HG02885 (cell line): ENCODE results near the gene TRIP11.
"Not testable (repeated sequence)": the region's sequence is repeated elsewhere in the genome, so short reads cannot be mapped to it uniquely, and the experiment has no call there.

ENCODE experiments used
- ATAC-seq: cut with Tn5 transposase; IDR thresholded peaks from one replicate; pipeline ENCODE4 v1.9.1; 2021; ENCODE audit warnings: mild to moderate bottlenecking; ENCODE audit not compliant: unreplicated experiment, poor library complexity

Gene TRIP11

DNA sequence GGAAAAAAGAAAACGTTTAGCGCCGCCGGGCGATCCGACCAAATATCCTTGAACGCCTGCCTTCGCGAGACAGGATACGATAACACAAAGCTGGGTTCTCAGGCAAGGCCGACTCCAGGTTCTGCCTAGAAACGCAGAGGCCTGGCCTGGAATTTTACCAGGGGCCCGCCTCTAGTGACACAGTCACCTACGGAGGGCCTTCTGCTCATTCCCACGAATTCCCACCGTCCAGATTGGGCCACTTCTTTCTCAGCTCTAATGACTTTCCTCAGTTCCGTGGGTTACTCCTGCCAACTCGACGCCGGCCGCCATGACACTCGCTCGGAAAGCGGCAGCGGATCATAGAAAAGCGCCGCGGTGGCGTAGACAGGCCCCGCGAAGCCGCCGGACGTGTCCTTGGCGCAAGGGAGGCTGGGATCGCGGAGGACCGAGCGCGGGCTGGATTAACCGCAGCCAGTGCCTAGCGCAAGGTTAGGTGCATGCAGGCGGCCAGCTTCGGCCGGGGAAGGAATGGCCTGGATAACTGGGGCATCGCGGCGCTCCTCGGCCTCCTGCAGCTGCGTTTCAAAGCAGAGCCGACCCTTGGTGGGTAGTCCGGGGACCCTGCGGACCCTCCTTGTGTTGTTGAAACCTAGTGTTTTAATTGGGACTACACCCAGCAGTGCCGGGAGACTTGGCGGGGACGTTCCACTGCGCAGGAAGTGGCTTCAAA lies at the start of gene TRIP11:
Gene TRIP11, minus strand, starts transcription at position 341 of the 712 bp plus-strand sequence. CDS start 374 bp downstream, outside the sequence.
- peak; percentile 98 for ATAC-seq

DNA sequence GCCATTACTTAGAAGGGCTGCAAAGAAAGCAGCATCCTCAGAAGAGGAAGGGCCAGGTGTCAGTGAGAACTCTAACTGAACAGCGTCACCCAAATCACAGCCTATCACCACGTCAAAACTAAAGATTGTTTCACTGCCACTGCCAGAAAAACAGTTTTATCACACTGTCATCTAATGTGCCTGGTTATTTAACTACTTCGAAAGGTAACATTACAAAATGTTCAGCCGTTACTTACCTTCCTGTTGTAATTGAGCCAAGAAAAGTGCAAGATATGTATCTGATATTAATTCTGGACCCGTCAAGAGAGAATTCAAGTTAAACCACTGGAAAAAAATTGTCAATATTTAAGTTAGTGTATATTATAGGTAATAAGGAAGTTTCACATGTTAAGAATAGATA lies 48.6 kb upstream of the TRIP11 start:
- no peak for ATAC-seq

DNA sequence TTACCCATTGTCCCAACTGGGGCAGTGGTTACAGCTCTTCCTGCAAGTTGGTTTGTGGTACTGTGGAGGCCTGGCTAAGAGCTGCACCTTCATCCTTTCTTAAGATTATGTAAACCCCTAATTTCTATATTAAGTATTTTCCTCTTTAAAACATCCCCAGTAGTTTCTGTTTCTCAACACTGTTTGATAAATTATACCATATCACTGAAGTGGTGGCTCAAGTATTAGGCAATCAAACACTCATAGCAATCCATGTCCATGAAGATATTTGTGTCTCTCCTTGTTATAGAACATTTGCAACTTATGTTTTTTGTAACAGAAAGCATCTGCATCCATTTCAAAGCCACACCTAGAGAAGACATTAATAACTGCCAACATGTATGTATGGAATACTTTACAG lies 34.7 kb upstream of the TRIP11 start:
- ATAC-seq: no peak

DNA sequence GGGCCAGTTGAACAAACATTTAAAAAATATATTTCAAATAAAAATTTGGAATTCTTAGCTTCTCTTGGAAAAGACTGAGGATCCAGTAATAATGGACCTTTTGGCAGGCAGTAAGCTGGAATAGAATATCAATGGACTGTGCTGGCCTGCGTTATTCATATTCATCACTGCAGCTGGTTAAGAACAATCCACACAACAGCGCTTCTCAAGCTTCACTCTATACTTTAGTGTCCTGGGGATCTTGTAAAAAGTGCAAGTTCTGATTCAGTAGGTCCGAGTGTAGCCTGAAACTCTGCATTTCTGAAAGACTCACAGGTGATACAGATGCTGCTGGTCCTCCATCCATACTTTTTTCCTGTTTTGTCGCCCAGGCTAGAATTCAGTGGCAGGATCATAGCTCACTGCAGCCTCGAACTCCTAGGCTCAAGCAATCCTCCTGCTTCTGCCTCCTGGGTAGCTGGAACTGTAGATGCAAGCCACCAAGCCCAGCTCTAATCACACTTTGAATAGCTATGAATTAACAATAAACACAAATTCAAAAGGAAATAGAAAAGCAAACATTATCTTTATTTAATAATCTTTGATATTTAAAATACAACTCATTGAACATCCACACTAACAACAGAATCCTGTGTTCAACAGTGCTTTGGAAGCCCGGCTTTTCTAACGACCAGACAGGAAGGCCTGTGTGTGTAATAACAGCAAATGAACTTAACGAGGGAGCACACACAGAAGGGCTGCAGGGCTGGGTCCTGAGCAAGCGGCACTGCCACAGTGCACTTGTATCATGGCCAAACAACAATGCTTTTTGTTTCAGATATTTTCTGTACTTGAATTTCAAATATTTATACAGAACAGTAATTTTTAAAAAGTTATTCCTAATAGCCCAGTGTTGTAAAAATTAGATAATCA lies 18.4 kb upstream of the TRIP11 start:
- no peak for ATAC-seq

DNA sequence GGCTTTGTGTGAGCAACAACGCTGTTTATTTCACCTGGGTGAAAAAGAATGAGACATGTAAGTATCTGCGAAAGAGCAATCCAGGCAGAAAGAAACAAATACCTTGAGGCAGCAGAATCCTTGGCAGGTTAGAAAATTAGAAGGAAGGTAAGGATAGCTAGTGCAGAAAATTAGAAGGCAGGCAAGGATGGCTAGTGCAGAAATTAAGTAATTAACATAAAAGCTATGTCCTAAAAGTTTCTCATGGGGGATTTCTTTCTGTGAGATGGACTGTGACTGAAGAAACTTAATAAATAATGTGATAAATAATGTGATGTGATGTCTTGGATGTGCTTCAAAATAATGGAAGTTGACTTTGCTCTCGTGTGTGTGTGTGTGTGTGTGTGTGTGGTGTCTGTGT lies 9.9 kb upstream of the TRIP11 start:
- no peak for ATAC-seq

DNA sequence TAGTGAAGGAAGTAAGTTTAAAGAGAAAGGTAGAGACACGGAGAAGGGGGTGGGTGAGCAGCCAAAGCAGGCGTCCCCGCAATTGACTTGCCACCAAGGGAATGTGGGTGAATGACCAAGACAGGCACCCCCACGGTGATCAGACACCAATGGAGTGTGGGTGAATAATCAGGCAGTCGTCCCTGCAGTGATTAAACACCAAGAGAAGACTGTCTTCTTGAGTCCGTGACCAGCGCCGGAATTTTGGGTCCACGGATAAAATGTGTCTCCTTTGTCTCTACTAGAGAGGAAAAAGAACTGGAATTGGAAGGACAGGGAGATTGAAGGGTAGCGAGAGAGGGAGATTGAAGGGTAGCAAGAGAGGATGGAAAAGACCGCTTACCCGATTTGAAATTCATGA lies 9.4 kb upstream of the TRIP11 start:
- not testable (repeated sequence) for ATAC-seq

DNA sequence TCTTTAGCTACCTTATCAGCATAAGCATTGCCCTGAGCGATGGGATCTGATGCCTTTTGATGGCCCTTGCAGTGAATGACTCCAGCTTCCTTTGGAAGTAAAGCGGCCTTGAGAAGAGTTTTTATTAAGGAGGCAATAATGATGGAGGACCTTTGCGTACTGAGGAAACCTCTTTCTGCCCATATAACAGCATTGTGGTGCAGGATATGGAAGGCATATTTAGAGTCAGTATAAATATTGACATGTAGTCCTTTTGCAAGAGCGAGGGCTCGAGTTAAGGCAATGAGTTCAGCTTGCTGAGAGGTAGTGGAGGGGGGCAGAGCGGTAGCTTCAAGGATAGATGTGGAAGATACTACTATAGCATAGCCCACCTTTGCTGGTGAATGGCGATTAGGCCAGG lies 6.0 kb upstream of the TRIP11 start:
- ATAC-seq: not testable (repeated sequence)

DNA sequence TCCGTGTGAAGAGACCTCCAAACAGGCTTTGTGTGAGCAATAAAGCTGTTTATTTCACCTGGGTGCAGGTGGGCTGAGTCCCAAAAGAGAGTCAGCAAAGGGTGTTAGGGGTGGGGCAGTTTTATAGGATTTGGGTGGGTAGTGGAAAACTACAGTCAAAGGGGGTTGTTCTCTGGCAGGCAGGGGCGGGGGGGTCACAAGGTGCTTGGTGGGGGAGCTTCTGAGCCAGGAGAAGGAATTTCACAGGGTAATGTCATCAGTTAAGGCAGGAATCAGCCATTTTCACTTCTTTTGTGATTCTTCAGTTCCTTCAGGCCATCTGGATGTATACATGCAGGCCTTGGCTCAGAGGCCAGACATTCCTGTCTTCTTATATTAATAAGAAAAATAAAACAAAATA lies 1.9 kb upstream of the TRIP11 start:
- ATAC-seq: not testable (repeated sequence)

DNA sequence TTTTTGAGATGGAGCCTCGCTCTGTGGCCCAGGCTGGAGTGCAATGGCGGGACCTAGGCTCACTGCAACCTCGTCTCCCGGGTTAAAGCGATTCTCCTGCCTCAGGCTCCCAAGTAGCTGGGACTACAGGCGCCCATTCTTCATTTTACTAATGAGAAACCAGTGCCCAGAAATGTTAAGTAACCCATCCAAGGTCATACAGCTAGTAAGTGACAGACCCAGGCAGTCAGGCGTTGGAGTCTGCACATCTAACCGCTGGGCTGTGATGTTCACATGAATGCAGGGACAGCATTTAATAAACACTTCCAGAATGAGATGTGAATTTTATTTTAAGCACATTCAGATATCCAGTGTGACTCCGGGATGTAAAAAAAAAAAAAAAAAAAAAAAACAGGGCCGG lies 1.3 kb upstream of the TRIP11 start:
- no peak for ATAC-seq

DNA sequence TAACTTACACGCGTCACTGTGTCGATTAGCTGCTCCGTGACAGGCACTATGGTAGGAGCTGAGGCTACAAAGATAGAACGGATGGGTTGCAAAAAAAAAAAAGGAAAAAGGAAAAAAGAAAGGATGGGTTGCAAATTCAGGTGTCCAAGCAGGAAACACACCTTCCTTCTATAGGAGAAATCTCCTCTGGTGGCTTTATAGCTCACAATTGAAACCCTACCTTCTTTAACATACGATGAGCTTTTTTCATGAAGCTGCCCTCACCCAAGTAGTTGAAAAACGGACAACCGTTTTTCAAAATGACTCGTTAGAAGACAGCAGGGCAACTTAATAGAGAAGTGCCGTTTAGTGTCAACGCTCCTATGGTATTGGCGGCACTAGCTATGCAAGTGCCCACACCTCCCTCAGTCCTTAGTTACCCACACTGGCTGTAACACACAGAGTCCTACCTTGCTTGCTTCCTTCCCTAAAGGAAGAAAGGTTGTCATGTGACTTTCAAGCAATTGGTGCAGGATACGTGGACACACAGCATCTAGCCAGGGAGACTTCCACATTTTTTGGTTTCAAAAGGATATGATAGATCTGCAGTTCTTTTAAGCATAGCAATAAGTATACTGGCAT lies 682 bp upstream of the TRIP11 start:
- ATAC-seq: peak; percentile 25

DNA sequence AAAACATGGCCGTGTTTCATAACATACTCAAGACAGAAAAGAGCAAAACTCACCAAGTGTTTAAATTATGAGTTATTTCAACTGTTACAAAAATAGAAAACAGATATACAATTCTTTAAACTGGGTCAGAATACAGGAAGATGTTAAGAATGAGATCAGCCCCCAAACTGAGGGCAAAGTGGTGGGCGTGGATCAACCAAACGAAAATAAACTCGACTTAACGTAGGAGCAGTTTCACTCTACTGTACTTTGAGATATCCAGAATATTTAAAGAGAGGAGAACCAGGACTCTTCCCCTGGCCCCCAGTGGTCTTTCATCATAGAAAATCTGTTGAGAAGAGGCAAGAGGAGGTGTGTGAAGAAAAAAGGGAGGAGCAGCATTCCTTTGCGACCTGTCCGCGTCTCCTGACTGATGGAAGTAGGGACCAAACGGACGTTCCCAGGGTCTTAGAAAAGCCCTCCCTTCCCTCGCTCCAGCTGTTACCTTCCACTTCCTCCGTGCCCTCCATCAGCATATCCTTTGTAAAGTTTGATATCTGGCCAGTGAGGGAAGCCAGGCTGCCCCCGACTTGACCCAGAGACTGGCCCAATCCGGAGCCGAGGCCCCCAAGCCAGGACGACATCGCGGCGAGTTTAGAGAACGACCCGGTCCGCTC lies 668 bp downstream of the TRIP11 start:
- peak; percentile 1 for ATAC-seq

DNA sequence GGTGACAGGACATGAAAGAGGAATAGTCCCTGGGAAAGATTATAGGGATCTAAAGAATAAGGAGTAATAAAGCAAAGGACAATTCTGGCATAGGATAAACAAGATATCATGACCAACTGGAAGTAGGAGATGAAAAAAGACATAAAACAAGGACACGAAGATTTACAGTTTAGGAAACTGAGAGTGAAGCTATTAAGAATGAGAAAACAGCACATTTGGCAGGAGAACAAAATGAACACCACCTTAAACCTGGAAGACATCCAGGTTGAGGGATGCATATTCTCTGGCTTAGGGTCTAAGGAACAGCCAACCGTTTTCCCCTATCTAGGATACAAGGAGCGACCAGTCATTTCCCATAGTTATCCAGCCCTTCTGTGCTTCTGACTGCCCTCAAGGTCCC lies 1.9 kb downstream of the TRIP11 start:
- ATAC-seq: no peak

DNA sequence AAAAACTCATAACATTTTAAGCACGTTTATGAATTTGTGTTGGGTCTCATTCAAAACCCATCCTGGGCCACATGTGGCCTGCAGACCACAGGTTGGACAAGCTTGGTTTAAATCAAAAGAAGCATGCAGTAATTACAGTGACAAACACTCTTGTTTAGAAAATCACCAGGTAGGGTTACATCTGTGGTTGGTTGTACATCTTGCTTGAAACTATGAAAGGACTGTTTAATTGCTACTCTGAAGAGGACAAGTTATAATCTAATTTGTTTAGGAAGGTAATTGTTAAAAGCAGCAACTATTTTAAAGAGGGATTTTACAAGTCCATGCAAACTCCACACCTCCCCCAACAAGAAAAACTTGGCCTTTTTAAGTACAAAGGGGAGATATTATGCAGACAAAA lies 4.0 kb downstream of the TRIP11 start:
- no peak for ATAC-seq

DNA sequence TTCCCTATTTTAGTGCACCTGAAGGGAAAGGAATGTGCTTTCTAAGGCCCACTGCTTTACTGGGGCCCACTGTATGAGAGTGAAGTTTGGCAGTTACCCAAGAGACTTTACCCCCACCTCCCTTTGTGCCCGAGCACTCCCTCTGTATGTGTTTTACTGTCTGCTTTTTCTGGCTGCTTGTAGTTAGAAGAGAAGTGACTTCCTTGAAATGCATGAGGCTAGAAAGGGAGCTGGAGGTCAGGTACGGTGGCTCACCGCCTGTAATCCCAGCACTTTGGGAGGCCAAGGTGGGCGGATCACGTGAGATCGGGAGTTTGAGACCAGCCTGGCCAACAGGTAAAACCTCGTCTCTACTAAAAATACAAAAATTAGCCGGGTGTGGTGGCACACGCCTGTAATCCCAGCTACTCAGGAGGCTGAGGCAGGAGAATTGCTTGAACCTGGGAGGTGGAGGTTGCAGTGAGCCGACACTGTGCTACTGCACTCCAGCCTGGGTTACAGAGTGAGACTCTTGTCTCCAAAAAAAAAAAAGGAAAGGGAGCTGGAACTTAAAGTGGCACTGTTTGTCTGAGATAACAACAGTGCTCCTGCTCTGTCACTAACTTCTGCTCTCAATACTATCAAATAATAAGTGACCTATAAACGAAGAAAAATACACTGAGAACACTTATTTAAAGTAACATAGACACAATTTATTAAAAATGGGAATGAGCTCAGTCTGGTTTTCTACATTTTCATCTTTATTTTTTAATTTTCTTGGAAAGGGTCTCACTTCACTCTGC lies 5.8 kb downstream of the TRIP11 start:
- no peak for ATAC-seq

DNA sequence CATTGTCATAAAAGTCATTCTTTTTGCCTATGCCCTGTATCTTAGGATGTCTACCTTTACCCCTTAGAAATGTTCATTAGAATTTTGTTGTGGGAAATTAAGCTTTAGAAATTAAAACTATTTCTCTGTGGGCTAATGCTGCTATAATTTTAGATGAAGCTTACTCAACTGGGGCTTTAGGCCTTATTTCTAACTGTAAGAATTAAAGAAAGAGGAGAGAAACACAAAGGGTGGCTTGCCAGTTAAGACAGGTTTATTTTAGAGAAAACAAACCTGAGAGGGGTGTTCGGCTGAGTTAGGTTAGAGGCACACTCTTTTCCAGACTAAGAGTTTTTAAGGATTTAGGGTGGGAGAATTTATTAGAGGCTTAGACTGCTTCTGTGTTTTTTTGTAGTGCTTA lies 6.4 kb downstream of the TRIP11 start:
- ATAC-seq: no peak

DNA sequence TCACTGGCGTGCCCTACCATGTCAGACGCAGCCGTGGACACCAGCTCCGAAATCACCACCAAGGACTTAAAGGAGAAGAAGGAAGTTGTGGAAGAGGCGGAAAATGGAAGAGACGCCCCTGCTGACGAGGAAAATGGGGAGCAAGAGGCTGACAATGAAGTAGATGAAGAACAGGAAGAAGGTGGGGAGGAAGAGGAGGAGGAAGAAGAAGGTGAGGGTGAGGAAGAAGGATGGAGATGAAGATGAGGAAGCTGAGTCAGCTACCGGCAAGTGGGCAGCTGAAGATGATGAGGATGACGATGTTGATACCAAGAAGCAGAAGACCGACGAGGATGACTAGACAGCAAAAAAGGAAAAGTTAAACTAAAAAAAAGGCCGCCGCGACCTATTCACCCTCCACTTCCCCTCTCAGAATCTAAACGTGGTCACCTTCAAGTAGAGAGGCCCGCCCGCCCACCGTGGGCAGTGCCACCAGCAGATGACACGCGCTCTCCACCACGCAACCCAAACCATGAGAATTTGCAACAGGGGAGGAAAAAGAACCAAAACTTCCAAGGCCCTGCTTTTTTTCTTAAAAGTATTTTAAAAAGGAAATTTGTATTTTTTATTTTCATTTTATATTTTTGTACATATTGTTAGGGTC lies 13.2 kb downstream of the TRIP11 start:
- ATAC-seq: no peak

DNA sequence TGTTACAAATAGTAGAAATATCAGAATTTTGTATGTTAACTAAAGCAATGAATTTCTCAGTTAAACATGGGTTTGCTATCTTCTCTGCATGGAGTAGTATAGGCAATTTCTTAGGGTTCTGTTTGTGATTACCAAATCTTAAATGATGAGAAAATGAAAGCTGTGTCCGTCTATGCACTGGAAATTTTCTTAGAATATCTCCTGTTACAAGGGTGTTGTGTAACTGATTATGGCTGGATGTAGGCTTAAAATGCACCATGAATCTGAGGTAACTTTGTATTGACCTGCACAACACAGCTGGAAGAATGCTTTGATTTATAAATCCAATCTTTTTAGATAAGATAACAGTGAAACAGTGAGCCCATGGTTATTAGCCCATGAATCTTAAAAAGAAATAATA lies 17.8 kb downstream of the TRIP11 start:
- no peak for ATAC-seq

DNA sequence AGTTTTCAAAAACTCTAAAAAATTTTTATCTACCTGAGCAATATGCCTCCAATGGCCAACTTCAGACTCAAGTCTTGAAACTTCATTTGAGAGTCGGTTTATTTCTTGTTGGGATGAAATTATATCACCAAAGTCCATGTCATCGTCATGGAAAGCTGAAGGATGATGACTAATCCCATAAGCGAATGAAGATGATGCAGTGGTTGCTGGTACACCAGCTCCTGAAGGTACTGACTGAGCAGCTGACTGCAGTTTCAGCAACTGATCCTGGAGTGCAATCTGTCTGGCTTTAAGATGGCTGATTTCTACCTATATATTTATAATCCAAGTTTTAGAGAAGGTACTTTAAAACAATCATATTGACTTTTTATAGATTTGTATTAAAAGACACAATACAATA lies 18.3 kb downstream of the TRIP11 start:
- no peak for ATAC-seq

DNA sequence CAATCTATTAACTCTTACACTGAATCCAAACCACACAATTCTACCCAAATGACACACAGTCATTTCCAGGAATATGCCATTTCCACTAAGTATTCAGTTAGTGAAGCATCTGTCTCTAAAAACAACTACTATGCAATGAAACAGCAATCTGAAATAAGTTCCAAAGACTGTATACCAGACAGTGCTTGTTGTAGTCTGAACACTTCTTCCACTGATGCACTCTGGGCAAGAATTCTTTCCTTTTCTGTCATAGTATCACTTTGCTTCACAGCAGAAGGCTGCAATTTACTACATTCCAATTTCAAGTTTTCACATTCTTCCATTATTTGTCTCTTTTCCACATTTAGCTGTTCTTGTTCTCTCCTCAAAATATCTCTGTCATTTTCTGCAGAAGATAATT lies 25.8 kb downstream of the TRIP11 start:
- ATAC-seq: no peak
